Suppressor macrophage (primary cell): ENCODE data around the gene MAP7D1.
A peak's percentile ranks its signal among the peaks of the same experiment; 100 is the strongest.
"Not testable (repeated sequence)": the region's sequence is repeated elsewhere in the genome, so short reads cannot be mapped to it uniquely, and the experiment has no call there.

Experiments used
- DNase-seq, 4 experiments: peaks; one replicate each; pipeline ENCODE4 v3.0.0-alpha.2; 2020 to 2022

MAP7D1 gene

GRCh38 chr1:36203554-36204346 lies 47.8 kb downstream of the MAP7D1 start:
- peak; percentile 83 to 92 (median 92) for DNase-seq

DNA sequence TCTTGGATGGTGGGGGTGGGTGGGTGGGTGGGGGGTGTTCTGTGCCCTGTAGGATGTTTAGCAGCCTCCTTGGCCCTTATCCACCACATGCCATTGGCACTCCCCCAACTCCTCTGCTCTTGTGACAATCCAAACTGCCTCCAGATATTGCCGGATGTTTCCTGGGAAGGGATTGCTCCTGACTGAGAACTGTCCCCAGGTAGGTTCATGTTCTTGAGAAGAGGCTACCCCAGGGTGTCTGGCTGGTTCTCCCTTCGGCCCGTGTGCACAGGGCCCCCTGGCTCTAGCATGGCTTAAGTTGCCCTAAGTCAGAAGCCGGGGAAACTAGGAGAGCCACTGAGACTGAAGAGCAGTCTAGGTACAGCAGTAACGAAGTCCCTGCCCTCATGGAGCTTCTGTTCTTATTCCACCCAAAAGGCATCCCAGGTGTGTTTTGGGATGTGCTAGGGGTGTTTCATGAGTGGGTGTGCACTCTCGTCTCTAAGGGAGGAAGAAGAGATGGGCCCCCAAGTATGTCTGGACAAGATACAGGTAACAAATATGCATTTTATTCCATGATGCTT lies 48.5 kb downstream of the MAP7D1 start:
- DNase-seq, result no peak

GRCh38 chr1:36206323-36206858 lies 50.4 kb downstream of the MAP7D1 start:
- no peak for DNase-seq

DNA sequence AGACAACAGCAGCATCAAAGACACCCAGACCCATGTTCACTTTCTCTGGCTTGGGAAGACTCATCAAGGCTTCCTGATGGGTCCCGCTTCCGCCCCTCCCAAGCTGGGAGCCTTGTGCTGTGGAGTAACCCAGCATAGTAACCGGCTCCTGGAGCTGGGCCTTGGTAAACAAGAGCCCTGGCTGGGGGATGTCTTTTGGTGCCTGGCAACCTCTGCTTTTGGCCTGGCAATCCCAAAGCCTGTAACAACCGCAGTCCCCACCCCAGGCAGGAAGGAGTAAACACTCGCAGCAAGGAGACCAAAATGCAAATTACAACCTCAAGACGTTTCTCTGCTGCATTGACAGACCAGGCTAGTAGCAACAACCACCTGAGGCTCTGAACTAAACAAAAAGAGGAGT lies 51.4 kb downstream of the MAP7D1 start:
- DNase-seq, result no peak

DNA sequence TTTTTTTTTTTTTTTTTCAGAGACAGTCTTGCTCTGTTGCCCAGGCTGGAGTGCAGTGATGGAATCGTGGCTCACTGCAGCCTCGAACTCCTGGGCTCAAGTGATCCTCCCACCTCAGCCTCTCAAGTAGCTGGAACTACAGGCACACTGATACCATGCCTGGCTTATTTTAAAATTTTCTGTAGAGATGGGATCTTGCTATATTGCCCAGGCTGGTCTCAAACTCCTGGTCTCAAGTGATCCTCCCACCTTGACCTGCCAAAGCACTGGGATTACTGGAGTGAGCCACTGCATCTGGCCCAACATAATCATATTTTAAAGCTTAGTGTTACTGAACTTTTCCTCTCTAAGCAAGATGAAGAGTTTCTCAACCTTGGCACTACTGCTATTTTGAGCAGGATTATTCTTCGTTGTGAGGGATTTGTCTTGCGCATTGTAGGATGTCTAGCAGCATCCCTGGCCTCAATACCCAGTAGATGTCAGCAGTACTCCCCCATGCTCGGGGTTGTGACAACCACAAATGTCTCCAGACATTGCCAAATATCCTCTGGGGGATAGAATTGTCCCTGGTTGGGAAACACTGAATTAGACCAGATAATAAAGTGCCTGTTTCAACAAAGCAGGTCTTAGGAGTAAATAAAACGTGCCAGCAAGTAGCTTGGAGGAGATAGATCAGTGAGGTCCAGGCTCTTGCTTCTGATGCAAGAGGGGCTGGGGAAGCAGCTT lies 53.2 kb downstream of the MAP7D1 start:
- DNase-seq, result peak; percentile 38 to 73 (median 58)

DNA sequence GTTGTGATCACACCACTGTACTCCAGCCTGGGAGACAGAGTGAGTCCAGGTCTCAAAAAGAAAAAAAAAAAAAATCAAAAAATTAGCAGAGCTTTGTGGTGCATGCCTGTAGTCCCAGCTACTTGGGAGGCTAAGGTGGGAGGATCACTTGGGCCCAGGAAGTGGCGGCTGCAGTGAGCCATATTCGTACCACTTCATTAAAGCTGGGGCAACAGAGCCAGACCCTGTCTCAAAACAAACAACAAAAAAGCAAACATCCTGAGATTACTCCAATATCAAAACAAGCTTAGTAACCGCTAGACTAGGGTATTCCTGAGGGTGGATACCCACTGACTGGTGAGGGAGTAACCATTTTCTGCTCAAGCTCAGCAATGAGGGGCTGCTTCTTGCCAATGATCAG lies 55.3 kb downstream of the MAP7D1 start:
- no peak for DNase-seq

- DNase-seq, result no peak
Measured at GRCh38 chr1:36211841-36212240, 55.9 kb downstream of the MAP7D1 start.

- DNase-seq, result peak in 3 of 4 experiments; percentile 44 to 62 (median 51)
Measured at GRCh38 chr1:36212782-36213181, 56.8 kb downstream of the MAP7D1 start.

GRCh38 chr1:36217670-36218069 lies 61.7 kb downstream of the MAP7D1 start:
- peak in 2 of 4 experiments; percentile 21 to 29 for DNase-seq

DNA sequence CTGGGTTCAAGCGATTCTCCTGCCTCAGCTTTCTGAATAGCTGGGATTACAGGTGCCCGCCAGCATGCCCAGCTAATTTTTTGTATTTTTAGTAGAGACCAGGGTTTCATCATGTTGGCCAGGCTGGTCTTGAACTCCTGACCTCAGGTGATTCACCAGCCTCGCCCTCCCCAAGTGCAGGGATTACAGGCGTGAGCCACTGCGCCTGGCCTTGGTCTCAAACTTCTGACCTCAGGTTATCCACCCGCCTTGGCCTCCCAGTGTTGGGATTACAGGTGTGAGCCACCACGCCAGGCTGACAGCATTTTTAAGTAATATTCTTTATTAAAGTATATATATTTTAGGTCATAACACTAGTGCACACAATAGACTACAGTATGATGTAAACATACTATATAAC lies 65.9 kb downstream of the MAP7D1 start:
- DNase-seq, result not testable (repeated sequence)

DNA sequence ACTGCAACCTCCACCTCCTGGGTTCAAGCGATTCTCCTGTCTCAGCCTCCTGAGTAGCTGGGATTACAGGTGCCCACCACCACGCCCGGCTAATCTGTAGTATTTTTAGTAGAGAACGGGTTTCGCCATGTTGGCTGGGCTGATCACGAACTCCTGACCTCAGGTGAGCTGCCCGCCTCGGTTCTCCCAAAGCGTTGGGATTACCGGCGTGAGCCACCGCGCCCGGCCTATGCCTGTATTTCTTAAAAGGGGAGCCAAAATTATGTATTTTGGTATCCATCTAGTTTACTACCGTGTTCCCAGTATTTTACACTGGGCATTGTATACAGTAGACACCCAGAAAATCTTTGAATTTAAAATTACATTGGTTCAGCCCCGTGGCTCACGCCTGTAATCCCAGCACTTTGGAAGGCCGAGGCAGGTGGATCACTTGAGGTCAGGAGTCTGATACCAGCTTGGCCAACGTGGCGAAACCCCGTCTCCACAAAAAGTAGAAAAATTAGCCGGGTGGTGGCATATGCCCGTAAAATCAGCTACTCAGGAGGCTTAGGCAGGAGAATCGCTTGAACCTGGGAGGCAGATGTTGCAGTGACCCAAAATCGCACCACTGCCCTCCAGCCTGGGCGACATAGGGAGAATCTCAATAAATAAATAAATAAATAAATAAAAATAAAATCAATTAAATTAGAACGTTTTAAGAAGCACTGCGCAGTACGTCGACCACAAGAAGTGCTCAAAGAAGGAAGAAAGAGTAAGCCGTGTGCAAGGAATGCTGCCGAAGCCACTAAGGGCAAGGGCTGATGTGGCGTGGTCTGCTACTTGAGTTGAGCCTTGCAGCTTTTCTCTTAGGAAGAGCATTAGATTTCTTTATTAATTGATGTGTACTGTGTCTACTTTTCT lies 66.8 kb downstream of the MAP7D1 start:
- no peak for DNase-seq

DNA sequence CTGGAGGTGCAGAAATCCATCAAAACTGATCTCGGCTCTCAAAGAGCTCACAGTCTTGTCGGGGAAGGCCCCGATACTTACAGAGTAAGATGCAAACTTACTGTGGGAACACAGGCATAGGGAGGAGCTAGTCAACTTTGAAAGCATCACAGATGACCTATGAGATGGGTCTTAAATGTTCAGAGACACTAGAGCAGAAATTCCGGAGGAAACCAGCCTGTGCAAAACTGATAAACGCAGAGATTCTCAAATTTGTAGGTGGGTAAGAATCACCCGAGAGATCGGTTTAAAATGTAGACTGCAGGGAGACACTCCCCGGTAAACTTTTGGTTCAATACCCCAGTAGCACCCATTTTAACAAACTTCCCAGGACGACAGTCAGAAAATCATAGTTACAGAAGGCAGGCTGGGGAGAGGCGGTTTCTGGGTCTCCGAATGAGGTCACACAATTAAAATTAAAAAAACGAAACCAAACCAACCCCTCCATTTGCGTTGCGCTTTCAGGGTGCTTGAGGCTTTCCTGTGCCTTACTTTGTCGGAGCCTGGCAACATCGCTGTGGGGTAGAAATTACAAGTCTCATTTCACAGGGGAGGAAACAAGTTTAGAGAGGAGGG lies 67.5 kb downstream of the MAP7D1 start:
- DNase-seq, result peak; percentile 53 to 68 (median 60)

DNA sequence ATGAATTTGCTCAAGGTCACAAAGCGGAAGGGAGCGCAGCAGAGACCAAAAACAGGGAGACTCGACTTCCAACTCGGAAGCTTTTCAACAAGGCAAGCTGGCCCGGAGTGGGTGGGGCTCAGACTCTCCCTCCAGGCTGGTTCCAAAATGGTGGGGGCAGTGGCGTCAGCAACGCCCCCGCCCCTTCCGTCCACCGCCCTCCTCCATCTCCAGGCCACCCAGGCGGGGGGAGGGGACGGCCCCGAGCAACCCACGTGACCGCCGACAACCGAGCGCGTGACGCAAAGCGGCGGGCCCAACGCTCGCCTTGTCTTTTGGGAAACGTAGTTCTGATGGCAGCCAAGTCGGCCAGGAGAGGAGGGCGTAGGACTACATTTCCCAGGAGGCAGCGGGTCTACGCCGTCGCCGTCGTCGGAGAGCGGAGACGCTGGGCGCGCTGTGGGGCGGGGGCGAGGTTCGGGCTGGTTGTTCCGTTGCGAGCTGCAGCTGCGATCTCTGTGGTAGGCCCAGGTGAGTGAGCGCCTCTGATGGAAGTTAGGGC lies 68.1 kb downstream of the MAP7D1 start, which contains the start of gene THRAP3:
Gene THRAP3 (plus strand): TSS at position 448 of the 541 bp plus-strand sequence. CDS start 58,121 bp downstream, outside the sequence.
- DNase-seq, result peak; percentile 100

GRCh38 chr1:36224537-36225282 lies 68.8 kb downstream of the MAP7D1 start:
- DNase-seq, result peak; percentile 83 to 90 (median 88)

DNA sequence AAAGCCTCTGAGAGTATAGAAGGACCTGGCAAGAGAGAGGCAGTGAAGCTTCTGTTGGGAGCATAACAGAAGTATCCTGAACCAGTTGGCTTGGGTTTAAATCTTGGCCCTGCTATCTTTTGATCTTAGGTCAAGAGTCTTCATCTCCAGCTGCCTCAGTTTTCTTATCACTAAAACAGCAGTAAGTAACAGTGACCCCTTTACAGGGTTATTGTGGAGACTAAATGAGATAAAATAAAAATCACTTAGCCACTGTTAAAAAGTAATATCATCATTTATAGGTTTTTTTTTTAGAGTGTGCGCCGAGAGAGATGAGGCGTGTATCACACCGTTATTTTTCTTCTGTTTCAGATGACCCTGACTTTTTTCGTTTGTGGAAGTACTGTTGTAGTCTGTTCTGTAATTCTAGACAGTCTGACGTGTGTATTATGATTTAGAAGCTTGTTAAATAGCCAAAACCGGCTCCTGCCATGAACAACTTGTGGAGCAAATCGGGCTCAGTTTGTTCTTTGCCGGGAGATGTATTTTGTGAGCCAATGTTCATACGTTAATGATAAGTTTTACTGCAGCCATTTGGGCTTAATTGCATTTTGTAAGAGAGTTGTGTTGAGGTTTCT lies 69.4 kb downstream of the MAP7D1 start:
- DNase-seq, result peak in 2 of 4 experiments; percentile 20 to 21

DNA sequence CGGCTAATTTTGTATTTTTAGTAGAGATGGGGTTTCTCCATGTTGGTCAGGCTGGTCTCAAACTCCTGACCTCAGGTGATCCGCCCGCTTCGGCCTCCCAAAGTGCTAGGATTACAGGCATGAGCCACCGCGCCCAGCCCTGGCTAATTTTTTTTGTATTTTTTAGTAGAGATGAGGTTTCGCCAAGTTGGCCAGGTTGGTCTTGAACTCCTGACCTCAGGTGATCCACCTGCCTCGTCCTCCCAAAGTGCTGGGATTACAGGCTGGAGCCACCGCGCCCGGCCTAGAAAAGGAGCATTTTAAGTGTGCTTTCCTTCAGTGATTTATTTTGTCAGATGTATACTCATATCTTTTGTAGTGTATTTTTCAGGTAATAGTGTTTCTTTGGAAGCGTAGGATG lies 74.3 kb downstream of the MAP7D1 start:
- DNase-seq, result not testable (repeated sequence)
